ENCODE measurements around the gene B3GNT3.
"Not testable (repeated sequence)": the region's sequence is repeated elsewhere in the genome, so short reads cannot be mapped to it uniquely, and the experiment has no call there.

The B3GNT3 gene

GRCh38 chr19:17796838-17797423 is 2.0 kb downstream of the B3GNT3 start:
- DNase-seq (ENCODE audit: low read depth in 3 of 3): no peak

- DNase-seq (ENCODE audit: low read depth in 3 of 3): peak; percentile 46 to 75 (median 51)
Measured at GRCh38 chr19:17797424-17798201, 2.7 kb downstream of the B3GNT3 start.

DNA sequence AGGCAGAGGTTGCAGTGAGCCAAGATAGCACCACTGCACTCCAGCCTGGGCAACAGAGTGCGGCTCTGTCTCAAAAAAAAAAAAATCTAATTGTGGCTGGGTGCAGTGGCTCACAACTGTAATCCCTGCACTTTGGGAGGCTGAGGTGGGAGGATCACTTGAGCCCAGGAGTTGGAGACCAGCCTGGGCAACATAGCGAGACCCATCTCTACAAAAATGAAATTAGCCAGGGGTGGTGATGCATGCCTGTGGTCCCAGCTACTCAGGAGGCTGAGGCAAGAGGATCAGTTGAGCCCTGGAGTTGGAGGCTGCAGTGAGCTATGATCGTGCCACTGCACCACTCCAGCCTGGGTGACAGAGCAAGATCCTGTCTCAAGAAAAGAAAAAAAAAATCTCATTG is 3.7 kb downstream of the B3GNT3 start:
- DNase-seq (ENCODE audit: low read depth in 3 of 3): not testable (repeated sequence)

GRCh38 chr19:17802137-17802858 is 7.4 kb downstream of the B3GNT3 start:
- no peak for DNase-seq (ENCODE audit: low read depth in 3 of 3)

DNA sequence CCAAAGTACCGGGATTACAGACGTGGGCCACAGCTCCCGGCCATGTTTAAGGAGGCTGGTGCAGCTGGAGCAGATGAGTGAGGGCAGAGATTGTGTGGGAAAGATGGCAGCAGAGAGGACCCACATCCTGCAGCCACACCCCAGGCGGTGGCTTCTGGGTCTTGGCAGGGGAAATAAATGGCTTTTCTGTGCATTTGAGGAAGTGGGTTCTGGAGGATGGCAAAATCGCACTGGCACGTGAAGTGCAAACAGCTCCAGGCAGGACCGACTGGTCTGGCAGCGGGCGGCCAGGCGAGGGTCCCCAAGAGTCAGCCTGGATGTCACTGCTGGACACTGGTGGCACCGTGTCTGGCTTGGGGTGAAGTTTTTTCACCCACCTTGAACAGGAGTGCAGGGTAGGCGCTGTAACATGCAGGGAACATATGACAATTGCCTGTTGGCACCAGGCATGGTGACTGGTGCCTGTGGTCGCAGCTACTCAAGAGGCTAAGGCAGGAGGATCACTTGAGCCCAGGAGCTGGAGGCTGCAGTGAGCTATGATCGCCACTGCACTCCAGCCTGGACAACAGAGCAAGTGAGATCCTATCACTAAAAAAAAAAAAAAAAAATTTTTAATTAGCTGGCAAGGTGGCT is 8.4 kb downstream of the B3GNT3 start:
- DNase-seq (ENCODE audit: low read depth in 3 of 3): no peak

DNA sequence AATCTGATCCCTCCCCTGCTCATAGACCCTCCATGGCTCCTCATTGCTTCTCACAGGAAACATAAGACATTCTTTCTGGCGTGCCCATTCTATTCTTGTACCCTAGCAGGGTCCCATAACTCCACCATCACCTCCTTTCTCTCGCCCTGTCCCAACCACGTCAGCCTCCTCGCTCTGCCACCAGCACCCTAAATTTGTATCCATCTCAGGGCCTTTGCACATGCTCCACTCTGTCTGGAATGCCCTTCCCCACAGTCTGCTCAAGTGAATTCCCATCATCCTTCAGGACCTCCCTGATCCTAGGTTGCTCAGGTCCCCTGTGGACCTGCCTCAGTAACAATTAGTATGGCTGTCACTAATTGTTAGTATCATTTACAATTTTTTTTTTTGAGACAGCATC is 10.5 kb downstream of the B3GNT3 start:
- no peak for DNase-seq (ENCODE audit: low read depth in 3 of 3)

GRCh38 chr19:17806945-17807344 is 12.0 kb downstream of the B3GNT3 start:
- peak in 1 of 3 donors; percentile 16 for DNase-seq (ENCODE audit: low read depth in 3 of 3)

DNA sequence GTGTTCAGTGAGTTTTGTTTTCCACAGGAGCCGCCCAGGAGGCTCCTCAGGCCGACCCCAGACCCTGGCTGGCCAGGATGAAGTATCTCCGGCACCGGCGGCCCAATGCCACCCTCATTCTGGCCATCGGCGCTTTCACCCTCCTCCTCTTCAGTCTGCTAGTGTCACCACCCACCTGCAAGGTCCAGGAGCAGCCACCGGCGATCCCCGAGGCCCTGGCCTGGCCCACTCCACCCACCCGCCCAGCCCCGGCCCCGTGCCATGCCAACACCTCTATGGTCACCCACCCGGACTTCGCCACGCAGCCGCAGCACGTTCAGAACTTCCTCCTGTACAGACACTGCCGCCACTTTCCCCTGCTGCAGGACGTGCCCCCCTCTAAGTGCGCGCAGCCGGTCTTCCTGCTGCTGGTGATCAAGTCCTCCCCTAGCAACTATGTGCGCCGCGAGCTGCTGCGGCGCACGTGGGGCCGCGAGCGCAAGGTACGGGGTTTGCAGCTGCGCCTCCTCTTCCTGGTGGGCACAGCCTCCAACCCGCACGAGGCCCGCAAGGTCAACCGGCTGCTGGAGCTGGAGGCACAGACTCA is 12.9 kb downstream of the B3GNT3 start:
- DNase-seq (ENCODE audit: low read depth in 3 of 3): no peak

DNA sequence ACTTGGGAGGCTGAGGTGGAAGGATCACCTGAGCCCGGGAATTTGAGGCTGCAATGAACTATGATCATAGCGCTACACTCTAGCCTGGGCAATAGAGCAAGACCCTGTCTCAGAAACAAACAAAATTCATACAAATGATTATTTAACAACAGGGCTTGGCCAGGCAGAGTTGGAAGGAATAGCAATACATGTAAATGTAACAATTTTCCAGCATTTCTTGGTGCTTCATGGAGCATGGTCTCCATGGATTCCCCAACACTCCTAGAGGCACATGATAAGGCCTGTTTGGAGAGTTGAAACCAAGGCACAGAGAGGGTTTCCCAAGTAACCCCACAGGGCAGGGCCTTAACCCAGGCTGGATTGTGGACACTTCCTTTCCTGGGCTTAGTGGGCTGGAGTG is 16.2 kb downstream of the B3GNT3 start:
- no peak for DNase-seq (ENCODE audit: low read depth in 3 of 3)

DNA sequence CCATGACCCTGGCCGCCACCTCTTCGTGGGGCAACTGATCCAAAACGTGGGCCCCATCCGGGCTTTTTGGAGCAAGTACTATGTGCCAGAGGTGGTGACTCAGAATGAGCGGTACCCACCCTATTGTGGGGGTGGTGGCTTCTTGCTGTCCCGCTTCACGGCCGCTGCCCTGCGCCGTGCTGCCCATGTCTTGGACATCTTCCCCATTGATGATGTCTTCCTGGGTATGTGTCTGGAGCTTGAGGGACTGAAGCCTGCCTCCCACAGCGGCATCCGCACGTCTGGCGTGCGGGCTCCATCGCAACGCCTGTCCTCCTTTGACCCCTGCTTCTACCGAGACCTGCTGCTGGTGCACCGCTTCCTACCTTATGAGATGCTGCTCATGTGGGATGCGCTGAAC is 16.7 kb downstream of the B3GNT3 start:
- no peak for DNase-seq (ENCODE audit: low read depth in 3 of 3)

DNA sequence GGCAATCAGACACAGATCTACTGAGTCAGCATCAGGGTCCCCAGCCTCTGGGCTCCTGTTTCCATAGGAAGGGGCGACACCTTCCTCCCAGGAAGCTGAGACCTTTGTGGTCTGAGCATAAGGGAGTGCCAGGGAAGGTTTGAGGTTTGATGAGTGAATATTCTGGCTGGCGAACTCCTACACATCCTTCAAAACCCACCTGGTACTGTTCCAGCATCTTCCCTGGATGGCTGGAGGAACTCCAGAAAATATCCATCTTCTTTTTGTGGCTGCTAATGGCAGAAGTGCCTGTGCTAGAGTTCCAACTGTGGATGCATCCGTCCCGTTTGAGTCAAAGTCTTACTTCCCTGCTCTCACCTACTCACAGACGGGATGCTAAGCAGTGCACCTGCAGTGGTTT is 17.2 kb downstream of the B3GNT3 start:
- no peak for DNase-seq (ENCODE audit: low read depth in 3 of 3)

- no peak for DNase-seq (ENCODE audit: low read depth in 3 of 3)
Measured at GRCh38 chr19:17817668-17818363, 22.9 kb downstream of the B3GNT3 start.

DNA sequence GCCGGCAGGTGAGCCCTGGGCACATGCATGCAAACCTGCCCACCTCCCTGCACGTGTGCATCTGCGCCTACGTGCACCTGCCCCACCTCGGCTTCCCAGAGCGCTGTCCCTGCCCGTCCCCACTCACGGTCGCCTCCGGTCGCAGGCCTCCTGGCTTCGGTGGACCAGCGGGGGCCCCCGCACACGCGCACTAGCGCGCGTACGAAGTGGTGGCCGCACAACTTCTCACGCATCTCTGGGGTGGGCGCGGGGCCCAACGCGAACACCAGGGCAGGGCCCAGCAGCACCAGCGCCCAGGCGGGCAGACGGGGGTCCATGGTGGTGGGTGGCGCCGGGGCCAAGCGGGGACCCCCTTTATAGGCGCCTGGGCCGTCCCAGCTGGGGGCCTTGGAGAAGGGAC is 26.3 kb downstream of the B3GNT3 start, which contains the start of gene INSL3:
Gene INSL3 (minus strand): TSS at position 330 of the 400 bp plus-strand sequence. CDS start 13 bp downstream, at position 317.
- DNase-seq (ENCODE audit: low read depth in 3 of 3): no peak

- no peak for DNase-seq (ENCODE audit: low read depth in 3 of 3)
Measured at GRCh38 chr19:17824339-17824738, 29.4 kb downstream of the B3GNT3 start.

DNA sequence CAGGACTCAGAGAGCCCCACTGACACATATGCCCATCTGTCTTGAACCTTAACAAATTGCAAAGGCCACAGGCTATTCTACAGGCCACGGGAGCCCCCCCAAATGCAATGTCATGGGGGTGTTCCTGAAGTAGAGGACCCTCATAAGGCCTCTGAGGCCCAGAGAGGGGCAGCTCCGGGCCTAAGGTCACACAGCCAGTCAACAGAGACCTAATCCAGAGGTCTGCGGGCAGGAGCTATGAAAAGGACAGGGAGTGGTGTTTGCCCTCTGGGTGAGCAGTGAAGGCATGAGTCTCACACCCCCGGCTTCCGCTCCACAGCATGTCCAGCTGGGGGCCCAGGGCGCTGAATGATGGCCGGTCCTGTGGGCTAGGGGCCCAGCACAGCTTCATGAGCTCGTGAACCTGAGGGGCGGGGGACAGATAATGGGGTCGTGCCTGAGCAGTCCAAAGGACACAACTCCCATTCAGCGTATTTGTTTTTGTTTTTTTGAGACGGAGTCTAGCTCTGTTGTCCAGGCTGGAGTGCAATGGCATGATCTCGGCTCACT is 31.6 kb downstream of the B3GNT3 start:
- DNase-seq (ENCODE audit: low read depth in 3 of 3): no peak

DNA sequence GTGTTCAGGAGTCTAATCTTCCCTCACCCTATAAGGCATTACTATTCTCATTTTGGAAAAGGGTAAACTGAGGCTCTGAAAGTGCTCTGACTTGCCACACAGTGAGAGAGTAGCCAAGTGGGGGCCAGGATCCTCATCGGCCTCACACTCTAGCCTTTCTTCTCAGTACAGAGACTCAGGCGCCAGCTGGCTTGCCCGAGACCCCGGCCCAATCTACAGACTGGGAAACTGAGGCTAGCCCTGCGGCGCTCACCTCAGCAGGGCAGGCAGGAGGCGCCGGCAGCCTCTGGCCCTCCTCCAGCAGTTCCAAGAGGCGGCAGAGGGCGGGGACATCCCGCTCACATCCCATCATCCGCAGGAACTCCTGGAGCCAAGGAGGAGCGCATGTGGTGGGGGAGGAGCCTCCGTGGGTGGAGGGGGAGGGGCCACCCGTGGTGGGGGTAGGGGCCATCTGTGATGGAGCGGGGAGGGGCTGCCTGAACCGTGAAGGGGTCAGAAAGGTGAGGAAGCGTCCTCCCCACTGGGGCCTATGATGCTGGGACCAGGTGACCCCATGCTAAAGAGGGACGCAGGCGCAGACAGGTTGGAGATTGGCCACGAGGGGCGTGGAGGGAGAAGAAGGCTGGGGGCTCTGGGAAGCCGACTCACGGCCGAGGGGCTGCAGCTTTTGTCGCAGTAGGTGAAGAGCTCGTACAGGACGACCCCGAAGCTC is 35.1 kb downstream of the B3GNT3 start:
- DNase-seq (ENCODE audit: low read depth in 3 of 3): no peak

DNA sequence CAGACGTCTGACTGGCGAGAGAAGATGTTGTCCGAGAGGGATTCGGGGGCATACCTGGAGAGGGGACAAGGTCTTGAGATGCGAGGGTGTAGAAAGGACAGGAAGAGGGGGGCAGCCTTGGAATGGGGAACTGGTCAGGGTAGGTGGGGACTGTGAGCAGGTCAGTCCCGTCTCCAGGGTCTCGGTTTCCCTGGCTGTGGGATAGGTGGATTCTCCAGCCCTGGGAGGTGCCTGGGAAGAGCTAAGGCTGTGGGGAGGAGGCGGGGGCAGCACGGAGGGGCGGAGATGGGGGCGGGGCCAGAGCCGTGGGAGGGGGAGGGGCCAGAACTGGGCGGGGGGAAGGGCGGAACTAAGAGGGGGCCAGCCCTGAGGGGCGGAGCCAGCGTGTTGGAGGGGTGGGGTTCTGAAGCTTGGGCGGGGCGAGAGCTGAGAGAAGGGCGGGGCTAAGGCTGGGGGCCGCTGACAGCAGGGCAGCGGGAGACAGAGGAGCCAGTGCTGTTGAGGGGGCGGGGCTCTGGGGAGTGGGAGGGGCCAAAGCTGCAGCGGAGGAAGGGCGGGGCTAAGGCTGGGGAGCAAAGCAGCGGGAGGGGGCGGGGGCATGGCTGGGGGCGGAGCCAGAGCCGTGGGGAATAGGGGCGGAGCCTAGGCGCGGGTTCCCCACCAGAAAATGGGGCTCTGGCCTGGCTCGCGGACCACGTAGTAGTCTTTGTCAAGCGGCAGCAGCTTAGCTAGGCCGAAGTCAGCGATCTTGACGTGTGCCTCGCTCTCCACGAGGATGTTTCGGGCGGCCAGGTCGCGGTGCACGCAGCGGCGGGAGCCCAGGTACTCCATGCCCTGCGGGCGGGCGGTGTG is 35.9 kb downstream of the B3GNT3 start:
- DNase-seq (ENCODE audit: low read depth in 3 of 3): peak; percentile 55 to 77 (median 68)

GRCh38 chr19:17831419-17831888 is 36.5 kb downstream of the B3GNT3 start:
- no peak for DNase-seq (ENCODE audit: low read depth in 3 of 3)

Data from stimulated activated CD4-positive, alpha-beta T cell treated with anti-CD3 and anti-CD28 coated beads, TNF-alpha, amount 100 ng/mL, for 48 hours (primary cell).